ENCODE measurements around the gene DLGAP1.
A peak's percentile ranks its signal among the peaks of the same experiment; 100 is the strongest.

DLGAP1 gene

GRCh38 chr18:3798032-3798431 is 657.1 kb downstream of the DLGAP1 start:
- DNase-seq, result no peak

- DNase-seq, result no peak
Measured at GRCh38 chr18:3796434-3796833, 658.7 kb downstream of the DLGAP1 start.

GRCh38 chr18:3794537-3795348 is 660.4 kb downstream of the DLGAP1 start:
- DNase-seq, result peak; percentile 50

GRCh38 chr18:3793545-3793944 is 661.6 kb downstream of the DLGAP1 start:
- no peak for DNase-seq

- DNase-seq, result no peak
Measured at GRCh38 chr18:3793111-3793510, 662.0 kb downstream of the DLGAP1 start.

- no peak for DNase-seq
Measured at GRCh38 chr18:3792711-3793110, 662.4 kb downstream of the DLGAP1 start.

GRCh38 chr18:3791238-3791637 is 663.9 kb downstream of the DLGAP1 start:
- no peak for DNase-seq

GRCh38 chr18:3790703-3791102 is 664.4 kb downstream of the DLGAP1 start:
- no peak for DNase-seq

GRCh38 chr18:3789525-3789924 is 665.6 kb downstream of the DLGAP1 start:
- no peak for DNase-seq

GRCh38 chr18:3784949-3785348 is 670.2 kb downstream of the DLGAP1 start:
- no peak for DNase-seq

GRCh38 chr18:3782901-3783300 is 672.2 kb downstream of the DLGAP1 start:
- no peak for DNase-seq

- no peak for DNase-seq
Measured at GRCh38 chr18:3777719-3778118, 677.4 kb downstream of the DLGAP1 start.

GRCh38 chr18:3777122-3777521 is 678.0 kb downstream of the DLGAP1 start:
- no peak for DNase-seq

GRCh38 chr18:3775996-3776395 is 679.1 kb downstream of the DLGAP1 start:
- no peak for DNase-seq

GRCh38 chr18:3773303-3773702 is 681.8 kb downstream of the DLGAP1 start:
- DNase-seq, result no peak

- peak; percentile 82 for DNase-seq
Measured at GRCh38 chr18:3771121-3771971, 683.8 kb downstream of the DLGAP1 start.

- no peak for DNase-seq
Measured at GRCh38 chr18:3761266-3761665, 693.8 kb downstream of the DLGAP1 start.

GRCh38 chr18:3760741-3761140 is 694.4 kb downstream of the DLGAP1 start:
- DNase-seq, result no peak

- DNase-seq, result no peak
Measured at GRCh38 chr18:3759099-3759498, 696.0 kb downstream of the DLGAP1 start.

- DNase-seq, result no peak
Measured at GRCh38 chr18:3758531-3758930, 696.6 kb downstream of the DLGAP1 start.

- no peak for DNase-seq
Measured at GRCh38 chr18:3757361-3757760, 697.7 kb downstream of the DLGAP1 start.

- no peak for DNase-seq
Measured at GRCh38 chr18:3753106-3753505, 702.0 kb downstream of the DLGAP1 start.

- no peak for DNase-seq
Measured at GRCh38 chr18:3748086-3748485, 707.0 kb downstream of the DLGAP1 start.
